Measurements from ENCODE around the gene KCNJ15.

DNA sequence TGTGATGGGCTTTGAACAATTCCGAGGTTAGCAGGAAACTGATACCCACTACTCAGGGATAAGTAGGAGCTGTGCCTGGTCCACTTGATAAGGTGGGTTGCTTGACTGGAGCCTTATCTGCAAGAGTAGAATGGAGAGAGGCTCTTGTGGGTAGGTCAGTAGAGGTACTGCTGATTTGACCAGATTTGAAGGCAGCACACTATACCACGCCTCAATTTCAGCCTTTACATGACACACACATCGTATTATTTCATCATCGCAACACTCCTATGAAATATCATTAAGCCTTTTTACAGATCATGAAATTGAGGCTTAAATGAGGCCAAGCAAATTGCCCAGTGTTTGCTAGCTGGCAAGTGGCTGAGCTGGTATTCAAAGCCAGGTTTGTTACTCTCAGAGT lies 69.6 kb downstream of the KCNJ15 start:
- no peak for TF ChIP-seq POLR2AphosphoS5 (IDR thresholded peaks at IDR 0.05; ENCODE audit: low read depth, low read length)
- no peak for TF ChIP-seq CTCF (IDR thresholded peaks at IDR 0.05 in 2 of 3, conservative IDR thresholded peaks at IDR 0.05 in 1 of 3; ENCODE audit: borderline replicate concordance in 1 of 3, insufficient read depth in 1 of 3, low read depth in 2 of 3, low read length in 2 of 3)
- no peak for TF ChIP-seq CEBPB (IDR thresholded peaks at IDR 0.05; ENCODE audit: low read depth)
- TF ChIP-seq ZFX (IDR thresholded peaks at IDR 0.05) = no peak
- TF ChIP-seq SP1 (IDR thresholded peaks at IDR 0.05; ENCODE audit: low read depth) = no peak
- TF ChIP-seq EZH2 (IDR thresholded peaks at IDR 0.05) = no peak
- no peak for TF ChIP-seq ELF1 (IDR thresholded peaks at IDR 0.05; ENCODE audit: borderline replicate concordance, low read depth)
- no peak for TF ChIP-seq SIN3A (IDR thresholded peaks at IDR 0.05; ENCODE audit: low read depth)
- TF ChIP-seq EZH2phosphoT487 (IDR thresholded peaks at IDR 0.05; ENCODE audit: borderline replicate concordance) = no peak
- TF ChIP-seq POLR2A (IDR thresholded peaks at IDR 0.05; ENCODE audit: borderline replicate concordance, extremely low read depth, insufficient read depth, insufficient read length) = no peak
- TF ChIP-seq SRF (IDR thresholded peaks at IDR 0.05; ENCODE audit: low read depth) = no peak
- TF ChIP-seq TCF7L2 (IDR thresholded peaks at IDR 0.05; ENCODE audit: borderline replicate concordance, extremely low read depth, insufficient read depth, insufficient read length) = no peak
- TF ChIP-seq RAD21 (IDR thresholded peaks at IDR 0.05; ENCODE audit: low read depth) = no peak
- TF ChIP-seq, protein P1, sequence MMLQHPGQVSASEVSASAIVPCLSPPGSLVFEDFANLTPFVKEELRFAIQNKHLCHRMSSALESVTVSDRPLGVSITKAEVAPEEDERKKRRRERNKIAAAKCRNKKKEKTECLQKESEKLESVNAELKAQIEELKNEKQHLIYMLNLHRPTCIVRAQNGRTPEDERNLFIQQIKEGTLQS (IDR thresholded peaks at IDR 0.05) = no peak

All from HCT116 (cell line).